ENCODE results near the gene TLL2.

The TLL2 gene

GRCh38 chr10:96358851-96359540, 154.7 kb downstream of the TLL2 start, which contains the start of gene OPALIN:
Gene OPALIN (minus strand): TSS chr10:96359002. CDS start chr10:96358896, 106 bp downstream.
- POLR2A ChIA-PET, result no interaction called here

DNA sequence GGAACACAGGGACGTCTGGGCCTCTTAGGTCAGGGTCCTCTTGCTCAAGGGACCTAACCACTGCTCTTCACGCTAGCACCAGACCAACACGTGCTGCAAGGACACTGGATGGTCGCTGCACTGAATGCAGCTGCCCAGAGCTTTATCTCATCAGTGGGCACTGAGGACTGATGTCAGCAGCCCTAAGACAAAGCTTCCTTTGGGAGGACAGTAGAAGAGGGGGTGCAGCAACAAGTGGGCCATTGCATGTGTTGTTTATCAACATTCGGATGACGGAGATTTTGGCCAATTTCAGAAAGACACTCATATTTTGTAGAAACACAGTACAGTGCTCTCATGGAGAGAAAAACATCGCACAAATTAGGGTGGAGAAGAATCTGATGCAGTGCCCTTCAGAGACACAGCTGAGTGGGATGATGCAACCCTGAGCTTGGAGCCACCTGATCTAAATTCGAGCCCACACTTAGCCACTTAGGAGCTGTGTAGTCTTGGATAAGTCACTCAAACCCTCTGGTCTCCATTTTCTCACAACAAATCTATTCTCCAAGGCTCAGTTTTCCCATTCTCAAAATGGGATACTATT, 156.6 kb downstream of the TLL2 start:
- TF ChIP-seq NFRKB (IDR thresholded peaks at IDR 0.05) (no peak), BHLHE40 (IDR thresholded peaks at IDR 0.05; ENCODE audit: borderline replicate concordance) (no peak), LEF1 (IDR thresholded peaks at IDR 0.05; ENCODE audit: borderline replicate concordance) (no peak), L3MBTL2 (conservative IDR thresholded peaks at IDR 0.05) (no peak), FOXA1 (IDR thresholded peaks at IDR 0.05) (no peak), ZNF384 (IDR thresholded peaks at IDR 0.05) (no peak), SP1 (IDR thresholded peaks at IDR 0.05) (no peak), HDGF (IDR thresholded peaks at IDR 0.05; ENCODE audit: borderline replicate concordance) (no peak), FOXK2 (IDR thresholded peaks at IDR 0.05) (no peak), TARDBP (IDR thresholded peaks at IDR 0.05) (no peak), ARNT (IDR thresholded peaks at IDR 0.05) (no peak), FOXM1 (IDR thresholded peaks at IDR 0.05; ENCODE audit: borderline replicate concordance) (no peak)
- CTCF ChIA-PET, result no interaction called here
- POLR2A ChIA-PET, result no interaction called here
- DNase-seq (ENCODE audit: extremely low spot score), result no peak

More at GRCh38 chr10:96358851-96359540, 154.7 kb downstream of the TLL2 start, which contains the start of gene OPALIN:
- CTCF ChIA-PET, result interaction anchor here (0.6 kb wide), 1 partner anchor 17 kb away, joined by 3 read pairs; no protein-coding TSS in a partner anchor
- TF ChIP-seq SP1 (IDR thresholded peaks at IDR 0.05) (no peak), SUZ12 (IDR thresholded peaks at IDR 0.05) (no peak), FOXM1 (IDR thresholded peaks at IDR 0.05; ENCODE audit: borderline replicate concordance) (no peak), ZNF384 (IDR thresholded peaks at IDR 0.05) (no peak), TARDBP (IDR thresholded peaks at IDR 0.05) (no peak), NFRKB (IDR thresholded peaks at IDR 0.05) (no peak), BHLHE40 (IDR thresholded peaks at IDR 0.05; ENCODE audit: borderline replicate concordance) (no peak), ELF4 (IDR thresholded peaks at IDR 0.05) (no peak)
- TF ChIP-seq, protein P1, sequence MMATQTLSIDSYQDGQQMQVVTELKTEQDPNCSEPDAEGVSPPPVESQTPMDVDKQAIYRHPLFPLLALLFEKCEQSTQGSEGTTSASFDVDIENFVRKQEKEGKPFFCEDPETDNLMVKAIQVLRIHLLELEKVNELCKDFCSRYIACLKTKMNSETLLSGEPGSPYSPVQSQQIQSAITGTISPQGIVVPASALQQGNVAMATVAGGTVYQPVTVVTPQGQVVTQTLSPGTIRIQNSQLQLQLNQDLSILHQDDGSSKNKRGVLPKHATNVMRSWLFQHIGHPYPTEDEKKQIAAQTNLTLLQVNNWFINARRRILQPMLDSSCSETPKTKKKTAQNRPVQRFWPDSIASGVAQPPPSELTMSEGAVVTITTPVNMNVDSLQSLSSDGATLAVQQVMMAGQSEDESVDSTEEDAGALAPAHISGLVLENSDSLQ (IDR thresholded peaks at IDR 0.05), result no peak
- DNase-seq (ENCODE audit: extremely low spot score), result no peak

DNA sequence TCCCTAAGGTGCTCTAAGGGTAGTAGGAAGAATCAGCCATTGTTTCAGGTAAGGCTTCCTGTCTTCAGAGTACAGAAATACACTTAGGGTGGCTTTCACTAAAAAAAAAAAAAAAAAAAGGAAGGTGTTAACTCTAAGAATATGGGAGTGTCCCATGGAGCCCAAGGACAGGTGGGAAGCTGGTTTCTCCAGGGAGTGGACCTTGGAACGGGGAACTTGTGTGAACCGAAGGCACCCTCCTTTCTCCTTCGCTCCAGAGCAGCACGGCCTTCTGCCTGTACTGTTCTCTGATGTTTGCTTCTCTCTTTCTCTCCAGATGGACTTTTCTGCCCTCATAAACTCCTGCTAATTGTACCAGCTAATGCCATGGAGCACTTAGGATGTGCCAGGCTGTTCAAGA, 161.1 kb downstream of the TLL2 start:
- TF ChIP-seq LEF1 (IDR thresholded peaks at IDR 0.05; ENCODE audit: borderline replicate concordance) (no peak), HDGF (IDR thresholded peaks at IDR 0.05; ENCODE audit: borderline replicate concordance) (no peak), BHLHE40 (IDR thresholded peaks at IDR 0.05; ENCODE audit: borderline replicate concordance) (no peak), FOXA1 (IDR thresholded peaks at IDR 0.05) (no peak), FOXM1 (IDR thresholded peaks at IDR 0.05; ENCODE audit: borderline replicate concordance) (no peak), TARDBP (IDR thresholded peaks at IDR 0.05) (no peak), ELF4 (IDR thresholded peaks at IDR 0.05) (no peak), CTBP1 (IDR thresholded peaks at IDR 0.05; ENCODE audit: borderline replicate concordance) (no peak), NFRKB (IDR thresholded peaks at IDR 0.05) (no peak), ARNT (IDR thresholded peaks at IDR 0.05) (no peak), ZNF384 (IDR thresholded peaks at IDR 0.05) (no peak), SUZ12 (IDR thresholded peaks at IDR 0.05) (no peak)
- TF ChIP-seq, protein P1 (IDR thresholded peaks at IDR 0.05), result no peak
- ChIA-PET POLR2A (no interaction called here), CTCF (no interaction called here)
- no peak for DNase-seq (ENCODE audit: extremely low spot score)

DNA sequence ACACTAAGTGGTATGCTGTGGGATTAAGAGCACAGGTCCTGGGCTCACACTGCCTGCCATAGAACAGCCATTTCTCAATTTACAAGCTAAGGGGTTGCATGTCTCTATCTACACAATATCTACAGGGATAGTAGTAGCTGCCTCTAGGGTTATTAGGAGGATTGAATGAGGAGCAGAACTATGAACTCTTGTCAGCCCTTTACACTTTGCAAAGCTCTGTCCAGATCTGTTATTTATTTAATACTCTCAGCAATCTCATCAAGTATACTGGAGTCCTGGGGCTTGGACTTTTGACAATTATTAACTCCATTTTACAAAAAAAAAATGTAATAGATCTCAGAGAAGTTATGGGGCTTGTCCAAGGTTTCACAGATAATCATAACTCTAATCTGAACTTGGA, 161.7 kb downstream of the TLL2 start:
- CTCF ChIA-PET, result interaction anchor here (0.5 kb wide), 1 partner anchor 125 kb away, joined by 3 read pairs; no protein-coding TSS in a partner anchor
- no peak for TF ChIP-seq NFRKB (IDR thresholded peaks at IDR 0.05)
- no peak for TF ChIP-seq FOXM1 (IDR thresholded peaks at IDR 0.05; ENCODE audit: borderline replicate concordance)
- TF ChIP-seq ELF4 (IDR thresholded peaks at IDR 0.05), result no peak
- no peak for TF ChIP-seq SUZ12 (IDR thresholded peaks at IDR 0.05)
- DNase-seq (ENCODE audit: extremely low spot score), result no peak
- POLR2A ChIA-PET, result no interaction called here

- POLR2A ChIA-PET, result no interaction called here
- TF ChIP-seq ELF4 (IDR thresholded peaks at IDR 0.05), result no peak
- CTCF ChIA-PET, result interaction anchor here (0.7 kb wide), 1 partner anchor 117 kb away, joined by 3 read pairs; no protein-coding TSS in a partner anchor
- no peak for DNase-seq (ENCODE audit: extremely low spot score)
Measured at GRCh38 chr10:96346295-96346694, 167.4 kb downstream of the TLL2 start.

DNA sequence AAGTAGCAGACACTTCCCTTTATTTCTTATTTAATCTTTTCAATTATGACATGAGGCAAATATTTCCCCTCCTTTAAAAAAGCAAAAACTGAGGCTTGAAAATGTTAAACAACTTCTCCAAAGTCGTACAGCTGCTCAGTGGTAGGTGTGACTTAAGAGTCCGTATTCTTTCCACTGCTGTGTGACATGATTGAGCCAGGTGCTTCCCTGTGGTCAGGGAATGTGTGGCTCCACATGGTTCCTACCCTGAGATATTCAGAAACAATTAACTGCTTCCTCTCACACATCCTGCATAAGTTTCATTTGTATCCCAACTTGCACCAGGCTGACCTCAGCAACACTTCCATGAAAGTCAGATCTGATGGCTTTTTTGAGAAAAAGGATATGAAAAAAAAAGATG, 168.5 kb downstream of the TLL2 start:
- no peak for DNase-seq (ENCODE audit: extremely low spot score)
- ChIA-PET POLR2A (no interaction called here), CTCF (no interaction called here)
- no peak for TF ChIP-seq NFRKB (IDR thresholded peaks at IDR 0.05)
- TF ChIP-seq ARNT (IDR thresholded peaks at IDR 0.05), result no peak
- TF ChIP-seq, protein P1 (IDR thresholded peaks at IDR 0.05), result no peak
- TF ChIP-seq ELF4 (IDR thresholded peaks at IDR 0.05), result no peak
- no peak for TF ChIP-seq HDGF (IDR thresholded peaks at IDR 0.05; ENCODE audit: borderline replicate concordance)
- TF ChIP-seq ZNF384 (IDR thresholded peaks at IDR 0.05), result no peak

DNA sequence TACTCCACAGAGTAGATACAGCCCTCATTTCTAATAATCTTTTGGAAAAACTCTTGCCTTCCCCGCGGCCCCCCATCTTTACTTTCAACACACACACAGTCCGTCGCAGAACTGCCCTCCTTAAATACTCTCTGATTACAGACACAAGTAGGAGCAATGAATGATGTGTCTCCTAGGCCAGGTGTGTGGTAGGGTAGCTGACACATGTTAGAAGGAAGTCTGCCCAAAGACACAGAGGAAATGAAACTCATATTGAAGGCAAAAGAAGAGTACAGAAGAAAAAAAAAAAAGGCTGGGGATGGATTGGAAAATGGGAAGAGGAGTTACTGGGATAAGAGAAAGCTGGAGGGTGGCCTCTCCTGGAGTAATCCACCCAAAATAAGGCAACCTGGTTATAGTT, 169.5 kb downstream of the TLL2 start:
- TF ChIP-seq LEF1 (IDR thresholded peaks at IDR 0.05; ENCODE audit: borderline replicate concordance) (no peak), NFRKB (IDR thresholded peaks at IDR 0.05) (no peak), FOXM1 (IDR thresholded peaks at IDR 0.05; ENCODE audit: borderline replicate concordance) (no peak), ELF4 (IDR thresholded peaks at IDR 0.05) (no peak), TARDBP (IDR thresholded peaks at IDR 0.05) (no peak), FOXA1 (IDR thresholded peaks at IDR 0.05) (no peak), BHLHE40 (IDR thresholded peaks at IDR 0.05; ENCODE audit: borderline replicate concordance) (no peak), SP1 (IDR thresholded peaks at IDR 0.05) (no peak), FOXK2 (IDR thresholded peaks at IDR 0.05) (no peak), CTBP1 (IDR thresholded peaks at IDR 0.05; ENCODE audit: borderline replicate concordance) (no peak), ARNT (IDR thresholded peaks at IDR 0.05) (no peak), ZNF384 (IDR thresholded peaks at IDR 0.05) (no peak), SUZ12 (IDR thresholded peaks at IDR 0.05) (no peak), HDGF (IDR thresholded peaks at IDR 0.05; ENCODE audit: borderline replicate concordance) (no peak), L3MBTL2 (conservative IDR thresholded peaks at IDR 0.05) (no peak)
- TF ChIP-seq, protein P1 (IDR thresholded peaks at IDR 0.05), result no peak
- CTCF ChIA-PET, result no interaction called here
- no peak for DNase-seq (ENCODE audit: extremely low spot score)
- POLR2A ChIA-PET, result no interaction called here

Data from HEK293T (cell line).